NT2/D1 (cell line): Measurements from ENCODE around the gene NAV1.

Source experiments
- SUZ12 ChIP-seq: IDR thresholded peaks from 2 replicates; pipeline ENCODE4 v1.6.1; 2011; ENCODE audit not compliant: insufficient read length, insufficient read depth; ENCODE audit errors: extremely low read depth
- YY1 ChIP-seq: IDR thresholded peaks from 2 replicates; pipeline ENCODE4 v1.6.1; 2011; ENCODE audit not compliant: insufficient read length, insufficient read depth

GRCh38 chr1:201553496-201554189 lies 14.7 kb downstream of the NAV1 start:
- TF ChIP-seq YY1 (no peak), SUZ12 (no peak)
